A549 (cell line): ENCODE data around the gene STAU1.
"Not testable (repeated sequence)": the region's sequence is repeated elsewhere in the genome, so short reads cannot be mapped to it uniquely, and the experiment has no call there.

Source experiments
- BHLHE40 ChIP-seq: IDR thresholded peaks from 2 replicates; pipeline ENCODE4 v1.6.1; 2012; ENCODE audit warnings: low read depth, low read length, inconsistent platforms
- CBX8 ChIP-seq: fragments of 200-600 bp; sonication (generic); IDR thresholded peaks from 2 replicates; pipeline ENCODE4 v1.6.1; 2016
- CHD2 ChIP-seq: fragments of 150-350 bp; IDR thresholded peaks from 2 replicates; pipeline ENCODE4 v1.6.1; 2014; ENCODE audit warnings: low read length; ENCODE audit not compliant: partially characterized antibody
- EP300 ChIP-seq, 2 experiments: fragments of >200 bp; sonication (Bioruptor Twin); formaldehyde crosslinking; IDR thresholded peaks; 2 replicates in 1 of 2; 3 replicates in 1 of 2; pipeline ENCODE4 v1.6.1; 2016 to 2017
- ESRRA ChIP-seq: fragments of 150-350 bp; IDR thresholded peaks from 2 replicates; pipeline ENCODE4 v1.6.1; 2014; ENCODE audit warnings: mild to moderate bottlenecking, low read length, borderline replicate concordance
- HDAC2 ChIP-seq: fragments of 200-600 bp; sonication (generic); IDR thresholded peaks from 2 replicates; pipeline ENCODE4 v1.6.1; 2016
- JUNB ChIP-seq: fragments of >200 bp; sonication (Bioruptor Twin); formaldehyde crosslinking; IDR thresholded peaks from 2 replicates; pipeline ENCODE4 v1.6.1; 2016
- MAFK ChIP-seq: fragments of 450-650 bp; IDR thresholded peaks from 2 replicates; pipeline ENCODE4 v1.6.1; 2014; ENCODE audit not compliant: partially characterized antibody
- POLR2A ChIP-seq: IDR thresholded peaks from 2 replicates; pipeline ENCODE4 v1.6.1; 2012; ENCODE audit warnings: mild to moderate bottlenecking, low read length
- RAD21 ChIP-seq, 2 experiments: fragments of >200 bp in 1 of 2; sonication (Bioruptor Twin) in 1 of 2; formaldehyde crosslinking in 1 of 2; IDR thresholded peaks in 1 of 2; conservative IDR thresholded peaks in 1 of 2; 2 replicates in 1 of 2; 3 replicates in 1 of 2; pipeline ENCODE4 v1.6.1; 2012 to 2018; ENCODE audit warnings: inconsistent platforms in 1 of 2
- SREBF2 ChIP-seq: fragments of 450-650 bp; IDR thresholded peaks from 2 replicates; pipeline ENCODE4 v1.6.1; 2014; ENCODE audit warnings: mild to moderate bottlenecking, moderate library complexity
- ZFP36 ChIP-seq: fragments of 450-650 bp; IDR thresholded peaks from 2 replicates; pipeline ENCODE4 v1.6.1; 2014; ENCODE audit warnings: borderline replicate concordance; ENCODE audit not compliant: partially characterized antibody
- TF ChIP-seq, protein P1 (sequence below): fragments of >200 bp; sonication (Bioruptor Twin); formaldehyde crosslinking; IDR thresholded peaks from 3 replicates; pipeline ENCODE4 v1.5.1; 2016
- TF ChIP-seq, protein P2 (sequence below): fragments of 450-650 bp; IDR thresholded peaks from 2 replicates; pipeline ENCODE4 v1.6.1; 2014; ENCODE audit warnings: antibody characterized with exemption

DNA sequence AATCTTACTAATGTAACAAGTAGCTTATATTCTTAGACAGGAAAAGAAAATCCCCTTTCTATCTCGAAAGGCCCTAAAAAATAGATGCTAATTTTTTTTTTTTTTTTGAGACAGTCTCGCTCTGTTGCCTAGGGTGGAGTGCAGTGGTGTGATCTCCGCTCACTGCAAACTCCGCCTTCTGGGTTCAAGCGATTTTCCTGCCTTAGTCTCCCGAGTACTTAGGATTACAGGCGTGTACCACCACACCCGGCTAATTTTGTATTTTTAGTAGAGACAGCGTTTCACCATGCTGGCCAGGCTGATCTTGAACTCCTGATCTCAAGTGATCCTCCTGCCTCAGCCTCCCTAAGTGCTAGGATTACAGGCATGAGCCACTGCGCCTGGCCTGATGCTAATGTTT, 19.3 kb downstream of the STAU1 start:
- TF ChIP-seq CBX8; ZFP36; CHD2; RAD21 (conservative IDR thresholded peaks at IDR 0.05 in 1 of 2, IDR thresholded peaks at IDR 0.05 in 1 of 2); BHLHE40; JUNB; EP300 (IDR thresholded peaks at IDR 0.05); HDAC2; MAFK; SREBF2; ESRRA; POLR2A: not testable (repeated sequence)
- TF ChIP-seq, protein P1, sequence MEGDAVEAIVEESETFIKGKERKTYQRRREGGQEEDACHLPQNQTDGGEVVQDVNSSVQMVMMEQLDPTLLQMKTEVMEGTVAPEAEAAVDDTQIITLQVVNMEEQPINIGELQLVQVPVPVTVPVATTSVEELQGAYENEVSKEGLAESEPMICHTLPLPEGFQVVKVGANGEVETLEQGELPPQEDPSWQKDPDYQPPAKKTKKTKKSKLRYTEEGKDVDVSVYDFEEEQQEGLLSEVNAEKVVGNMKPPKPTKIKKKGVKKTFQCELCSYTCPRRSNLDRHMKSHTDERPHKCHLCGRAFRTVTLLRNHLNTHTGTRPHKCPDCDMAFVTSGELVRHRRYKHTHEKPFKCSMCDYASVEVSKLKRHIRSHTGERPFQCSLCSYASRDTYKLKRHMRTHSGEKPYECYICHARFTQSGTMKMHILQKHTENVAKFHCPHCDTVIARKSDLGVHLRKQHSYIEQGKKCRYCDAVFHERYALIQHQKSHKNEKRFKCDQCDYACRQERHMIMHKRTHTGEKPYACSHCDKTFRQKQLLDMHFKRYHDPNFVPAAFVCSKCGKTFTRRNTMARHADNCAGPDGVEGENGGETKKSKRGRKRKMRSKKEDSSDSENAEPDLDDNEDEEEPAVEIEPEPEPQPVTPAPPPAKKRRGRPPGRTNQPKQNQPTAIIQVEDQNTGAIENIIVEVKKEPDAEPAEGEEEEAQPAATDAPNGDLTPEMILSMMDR = not testable (repeated sequence)
- TF ChIP-seq, protein P2, sequence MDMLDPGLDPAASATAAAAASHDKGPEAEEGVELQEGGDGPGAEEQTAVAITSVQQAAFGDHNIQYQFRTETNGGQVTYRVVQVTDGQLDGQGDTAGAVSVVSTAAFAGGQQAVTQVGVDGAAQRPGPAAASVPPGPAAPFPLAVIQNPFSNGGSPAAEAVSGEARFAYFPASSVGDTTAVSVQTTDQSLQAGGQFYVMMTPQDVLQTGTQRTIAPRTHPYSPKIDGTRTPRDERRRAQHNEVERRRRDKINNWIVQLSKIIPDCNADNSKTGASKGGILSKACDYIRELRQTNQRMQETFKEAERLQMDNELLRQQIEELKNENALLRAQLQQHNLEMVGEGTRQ = not testable (repeated sequence)
